ENCODE measurements around the gene RASL12. TPM values are rescaled to one million over a fixed set of nuclear protein-coding genes. Genes with fewer than 3 reads are reported as not detected.

The RASL12 gene
- total RNA-seq, 1 donor from 2014 or later: 0.38 TPM

DNA sequence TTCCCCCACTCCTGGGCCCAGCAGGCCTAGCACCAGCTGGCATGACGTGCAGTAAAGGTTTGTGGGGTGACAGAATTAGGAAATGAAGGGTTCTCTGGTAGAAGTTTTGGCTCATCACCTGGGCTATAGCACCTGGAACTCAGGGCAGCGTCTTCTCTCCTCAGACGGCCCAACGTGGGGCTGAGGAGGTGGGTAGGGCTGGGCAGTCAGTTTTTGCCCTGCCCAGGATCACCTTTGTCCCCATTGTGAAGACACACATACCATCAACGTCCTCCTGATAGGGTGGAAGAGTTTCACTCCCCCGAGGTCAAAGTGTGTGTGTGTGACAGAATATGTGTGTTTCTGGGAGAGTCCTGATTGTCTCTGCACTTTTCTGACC lies 20.8 kb upstream of the RASL12 start:
- DNase-seq (ENCODE audit: low spot score, unreplicated experiment): no peak
- H3K27ac Mint-ChIP-seq: peak overlapping the region; percentile 21
- H3K4me1 Mint-ChIP-seq (ENCODE audit: low read depth): peaks cover 24% of the 10 kb centered on the region
- H3K4me3 Mint-ChIP-seq (ENCODE audit: low read depth): no peak overlapping the region
- H3K9me3 Mint-ChIP-seq (ENCODE audit: low read depth): no peaks in the 10 kb centered on the region
- H3K36me3 Mint-ChIP-seq (ENCODE audit: insufficient read depth): no peaks in the 10 kb centered on the region
- TF ChIP-seq, protein P1, sequence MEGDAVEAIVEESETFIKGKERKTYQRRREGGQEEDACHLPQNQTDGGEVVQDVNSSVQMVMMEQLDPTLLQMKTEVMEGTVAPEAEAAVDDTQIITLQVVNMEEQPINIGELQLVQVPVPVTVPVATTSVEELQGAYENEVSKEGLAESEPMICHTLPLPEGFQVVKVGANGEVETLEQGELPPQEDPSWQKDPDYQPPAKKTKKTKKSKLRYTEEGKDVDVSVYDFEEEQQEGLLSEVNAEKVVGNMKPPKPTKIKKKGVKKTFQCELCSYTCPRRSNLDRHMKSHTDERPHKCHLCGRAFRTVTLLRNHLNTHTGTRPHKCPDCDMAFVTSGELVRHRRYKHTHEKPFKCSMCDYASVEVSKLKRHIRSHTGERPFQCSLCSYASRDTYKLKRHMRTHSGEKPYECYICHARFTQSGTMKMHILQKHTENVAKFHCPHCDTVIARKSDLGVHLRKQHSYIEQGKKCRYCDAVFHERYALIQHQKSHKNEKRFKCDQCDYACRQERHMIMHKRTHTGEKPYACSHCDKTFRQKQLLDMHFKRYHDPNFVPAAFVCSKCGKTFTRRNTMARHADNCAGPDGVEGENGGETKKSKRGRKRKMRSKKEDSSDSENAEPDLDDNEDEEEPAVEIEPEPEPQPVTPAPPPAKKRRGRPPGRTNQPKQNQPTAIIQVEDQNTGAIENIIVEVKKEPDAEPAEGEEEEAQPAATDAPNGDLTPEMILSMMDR (IDR thresholded peaks at IDR 0.05; ENCODE audit: unreplicated experiment): no peak
- peaks cover 28% of the 10 kb centered on the region for H3K27me3 Mint-ChIP-seq

DNA sequence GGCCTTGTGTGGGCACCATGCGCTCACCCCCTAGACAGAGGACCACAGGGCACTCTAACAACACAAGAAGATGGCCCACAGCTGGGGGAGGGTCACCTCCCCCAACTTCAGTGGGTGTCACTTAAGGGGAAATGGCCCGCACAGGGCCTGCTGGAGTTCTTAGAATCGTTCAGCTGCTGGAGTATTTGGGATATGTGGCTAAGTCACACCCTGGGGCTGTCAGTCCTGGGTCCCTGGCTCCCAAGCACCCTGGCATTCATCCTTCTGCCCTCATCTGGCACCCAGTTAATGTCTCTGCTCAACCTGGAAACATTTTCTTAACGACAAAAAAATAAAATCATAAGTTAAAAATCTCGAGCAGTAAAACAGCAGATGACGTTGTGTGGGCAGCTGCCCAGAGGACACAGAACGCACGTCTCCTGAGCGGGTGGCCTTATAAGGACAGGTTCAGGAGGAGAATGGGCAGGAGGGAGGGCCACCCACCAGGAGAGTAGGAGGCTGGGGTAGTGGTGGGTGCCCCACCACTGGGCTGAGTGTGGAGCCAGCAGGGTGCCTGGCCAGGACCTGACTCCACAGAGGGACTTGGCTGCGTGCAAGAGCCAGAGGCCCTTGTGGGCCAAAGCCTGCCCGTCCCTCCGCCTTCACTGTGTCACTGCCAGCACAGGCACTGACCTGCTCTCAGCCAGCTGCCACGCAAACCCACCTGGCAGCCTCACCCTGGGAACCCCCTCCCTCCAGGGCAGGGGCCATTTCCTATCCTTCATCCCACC lies 20.3 kb upstream of the RASL12 start:
- Mint-ChIP-seq H3K27me3 (peaks cover 28% of the 10 kb centered on the region), H3K27ac (no peak overlapping the region), H3K36me3 (ENCODE audit: insufficient read depth) (no peaks in the 10 kb centered on the region), H3K9me3 (ENCODE audit: low read depth) (no peaks in the 10 kb centered on the region), H3K4me3 (ENCODE audit: low read depth) (no peak overlapping the region), H3K4me1 (ENCODE audit: low read depth) (peaks cover 30% of the 10 kb centered on the region)
- DNase-seq (ENCODE audit: low spot score, unreplicated experiment): no peak
- TF ChIP-seq, protein P1 (IDR thresholded peaks at IDR 0.05; ENCODE audit: unreplicated experiment): no peak

DNA sequence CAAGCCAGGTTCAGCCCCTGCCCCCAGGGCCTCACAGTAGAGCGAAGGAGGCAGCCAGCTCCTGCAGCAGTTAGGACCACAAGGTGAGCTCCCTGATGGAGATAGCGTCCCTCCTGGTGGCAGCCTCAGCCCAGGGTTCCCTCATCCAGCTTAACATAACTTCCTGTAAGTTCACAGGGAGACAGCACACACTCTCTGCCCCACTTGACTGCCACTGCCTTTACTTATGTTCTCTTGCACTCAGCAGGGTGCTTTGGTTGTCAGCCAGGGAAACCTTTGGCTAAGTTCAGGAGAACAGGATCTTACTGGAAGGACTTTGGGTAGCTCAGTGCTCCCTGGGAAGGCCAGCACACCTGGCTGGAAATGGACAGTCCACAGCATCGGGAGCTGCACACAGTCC lies 19.6 kb upstream of the RASL12 start:
- peaks cover 36% of the 10 kb centered on the region for H3K4me1 Mint-ChIP-seq (ENCODE audit: low read depth)
- H3K4me3 Mint-ChIP-seq (ENCODE audit: low read depth): no peak overlapping the region
- no peaks in the 10 kb centered on the region for H3K9me3 Mint-ChIP-seq (ENCODE audit: low read depth)
- TF ChIP-seq, protein P1 (IDR thresholded peaks at IDR 0.05; ENCODE audit: unreplicated experiment): no peak
- H3K27ac Mint-ChIP-seq: no peak overlapping the region
- H3K36me3 Mint-ChIP-seq (ENCODE audit: insufficient read depth): no peaks in the 10 kb centered on the region
- peaks cover 34% of the 10 kb centered on the region for H3K27me3 Mint-ChIP-seq
- no peak for DNase-seq (ENCODE audit: low spot score, unreplicated experiment)

DNA sequence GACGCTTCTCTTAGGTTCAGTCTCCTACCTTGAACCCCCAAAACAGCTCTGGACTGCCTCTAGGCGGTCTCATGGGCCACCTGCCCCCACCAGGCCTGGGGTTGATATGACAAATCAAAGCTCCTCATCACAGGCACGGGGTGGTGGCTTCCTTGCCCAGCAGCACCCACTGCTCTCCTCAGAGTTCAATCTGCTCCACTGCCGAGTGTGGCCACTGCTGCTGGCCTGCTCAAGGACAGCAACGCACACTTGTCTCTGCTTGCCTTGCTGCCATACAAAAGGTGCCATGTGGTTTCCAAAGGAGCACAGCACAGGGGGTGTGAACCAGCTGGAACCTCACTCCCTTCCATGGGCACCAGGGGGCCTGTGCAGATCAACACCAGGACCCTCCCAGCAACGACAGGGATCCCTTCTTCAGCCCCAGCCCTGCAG lies 18.9 kb upstream of the RASL12 start:
- Mint-ChIP-seq H3K9me3 (ENCODE audit: low read depth) (no peaks in the 10 kb centered on the region), H3K36me3 (ENCODE audit: insufficient read depth) (no peaks in the 10 kb centered on the region), H3K4me1 (ENCODE audit: low read depth) (peaks cover 39% of the 10 kb centered on the region), H3K27me3 (peaks cover 39% of the 10 kb centered on the region), H3K27ac (peak overlapping the region; percentile 42), H3K4me3 (ENCODE audit: low read depth) (no peak overlapping the region)
- TF ChIP-seq, protein P1 (IDR thresholded peaks at IDR 0.05; ENCODE audit: unreplicated experiment): no peak
- no peak for DNase-seq (ENCODE audit: low spot score, unreplicated experiment)

DNA sequence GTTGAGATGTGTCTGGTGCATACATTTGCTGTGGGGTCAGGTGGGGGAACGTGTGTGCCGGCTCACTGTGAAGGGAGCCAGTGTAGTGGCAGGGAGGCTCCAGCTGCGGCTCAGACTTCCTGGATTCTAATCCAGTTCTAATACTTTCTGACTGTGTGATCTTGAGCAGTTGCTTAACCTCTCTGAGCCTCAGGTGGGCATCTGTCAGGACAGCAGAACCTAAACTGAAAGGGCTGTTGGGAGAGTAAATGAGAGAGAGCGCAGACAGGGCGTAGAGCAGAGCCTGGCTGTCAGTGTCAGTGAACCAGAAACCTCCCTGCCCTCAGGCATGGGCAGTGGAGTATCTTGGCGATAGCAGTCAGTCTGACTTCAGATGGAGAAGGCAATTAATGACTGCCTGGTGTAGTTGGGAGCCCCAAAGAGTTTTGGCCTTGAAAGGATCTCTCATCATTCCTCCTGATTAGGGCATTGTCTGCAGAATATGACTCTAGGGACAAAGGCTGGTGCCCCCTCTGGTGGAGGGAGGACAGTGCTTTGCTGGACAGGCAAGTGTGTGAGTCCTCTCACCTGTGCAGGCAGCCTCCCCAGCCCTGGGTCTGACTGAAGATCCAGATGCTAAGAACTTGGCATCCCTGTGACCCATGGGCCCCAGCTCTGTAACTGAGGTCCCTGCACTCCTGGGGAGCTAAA lies 18.3 kb upstream of the RASL12 start:
- H3K36me3 Mint-ChIP-seq (ENCODE audit: insufficient read depth): no peaks in the 10 kb centered on the region
- H3K27ac Mint-ChIP-seq: no peak overlapping the region
- H3K4me3 Mint-ChIP-seq (ENCODE audit: low read depth): no peak overlapping the region
- peak; percentile 28 for DNase-seq (ENCODE audit: low spot score, unreplicated experiment)
- no peaks in the 10 kb centered on the region for H3K9me3 Mint-ChIP-seq (ENCODE audit: low read depth)
- TF ChIP-seq, protein P1 (IDR thresholded peaks at IDR 0.05; ENCODE audit: unreplicated experiment): peak; percentile 60
- H3K27me3 Mint-ChIP-seq: peaks cover 44% of the 10 kb centered on the region
- peaks cover 39% of the 10 kb centered on the region for H3K4me1 Mint-ChIP-seq (ENCODE audit: low read depth)
